Karpas-422 (cell line): ENCODE results near the gene SLFN13. TPM values are rescaled to one million over a fixed set of nuclear protein-coding genes. Genes with fewer than 3 reads are reported as not detected.
A peak's percentile ranks its signal among the peaks of the same experiment; 100 is the strongest.

Source experiments
- DNase-seq: peaks from one replicate; pipeline ENCODE4 v3.0.0-alpha.2; 2015
- H2AFZ ChIP-seq: fragments of 200-600 bp; sonication (generic); 2 replicates; pipeline ENCODE4 v1.6.1; 2014; ENCODE audit warnings: antibody characterized with exemption, low read length, mixed read lengths
- H3K27ac ChIP-seq: fragments of 200-600 bp; sonication (generic); 2 replicates; pipeline ENCODE4 v1.5.1; 2014; ENCODE audit warnings: mild to moderate bottlenecking, low read length, moderate library complexity
- H3K27me3 ChIP-seq: fragments of 200-600 bp; sonication (generic); 2 replicates; pipeline ENCODE4 v1.6.1; 2014; ENCODE audit warnings: low read length, mixed read lengths
- H3K36me3 ChIP-seq: fragments of 200-600 bp; sonication (generic); 2 replicates; pipeline ENCODE4 v1.6.1; 2014; ENCODE audit warnings: low read length, mixed read lengths; ENCODE audit not compliant: insufficient read depth
- H3K4me1 ChIP-seq: fragments of 200-600 bp; sonication (generic); 2 replicates; pipeline ENCODE4 v1.6.1; 2014; ENCODE audit warnings: mild to moderate bottlenecking, low read length, mixed read lengths
- H3K4me2 ChIP-seq: fragments of 200-600 bp; sonication (generic); 2 replicates; pipeline ENCODE4 v1.6.1; 2014; ENCODE audit warnings: low read length, low read depth, mild to moderate bottlenecking; ENCODE audit not compliant: poor library complexity, severe bottlenecking
- H3K4me3 ChIP-seq: fragments of 200-600 bp; sonication (generic); 2 replicates; pipeline ENCODE4 v1.5.1; 2014; ENCODE audit warnings: mild to moderate bottlenecking, antibody characterized with exemption, low read length, mixed read lengths
- H3K79me2 ChIP-seq: fragments of 200-600 bp; sonication (generic); 2 replicates; pipeline ENCODE4 v1.6.1; 2014; ENCODE audit warnings: mild to moderate bottlenecking, low read length, mixed read lengths
- H3K9ac ChIP-seq: fragments of 200-600 bp; sonication (generic); 2 replicates; pipeline ENCODE4 v1.6.0; 2014; ENCODE audit warnings: low read length
- H3K9me2 ChIP-seq: fragments of 200-600 bp; sonication (generic), shearing (Covaris generic); replicated peaks from 2 replicates; pipeline ENCODE4 v1.6.0; 2014; ENCODE audit warnings: mild to moderate bottlenecking, low read length, moderate library complexity; ENCODE audit not compliant: insufficient read depth
- H3K9me3 ChIP-seq: fragments of 300-700, 200-600 bp; sonication (generic); 2 replicates; pipeline ENCODE4 v1.6.1; 2014; ENCODE audit warnings: low read length, mixed read lengths
- H4K20me1 ChIP-seq: fragments of 200-600 bp; sonication (generic); 2 replicates; pipeline ENCODE4 v1.6.1; 2014; ENCODE audit warnings: mild to moderate bottlenecking, antibody characterized with exemption, low read length, low read depth; ENCODE audit not compliant: insufficient read depth
- total RNA-seq: library from RNA; depleted of rRNA; stranded (reverse); fragments of >200 nt; shearing (Covaris generic); gene quantifications from 2 replicates; pipeline ENCODE4 v1.2.3, GENCODE V29; 2014; ENCODE audit warnings: low replicate concordance; rRNA removed

SLFN13 gene, protein sequence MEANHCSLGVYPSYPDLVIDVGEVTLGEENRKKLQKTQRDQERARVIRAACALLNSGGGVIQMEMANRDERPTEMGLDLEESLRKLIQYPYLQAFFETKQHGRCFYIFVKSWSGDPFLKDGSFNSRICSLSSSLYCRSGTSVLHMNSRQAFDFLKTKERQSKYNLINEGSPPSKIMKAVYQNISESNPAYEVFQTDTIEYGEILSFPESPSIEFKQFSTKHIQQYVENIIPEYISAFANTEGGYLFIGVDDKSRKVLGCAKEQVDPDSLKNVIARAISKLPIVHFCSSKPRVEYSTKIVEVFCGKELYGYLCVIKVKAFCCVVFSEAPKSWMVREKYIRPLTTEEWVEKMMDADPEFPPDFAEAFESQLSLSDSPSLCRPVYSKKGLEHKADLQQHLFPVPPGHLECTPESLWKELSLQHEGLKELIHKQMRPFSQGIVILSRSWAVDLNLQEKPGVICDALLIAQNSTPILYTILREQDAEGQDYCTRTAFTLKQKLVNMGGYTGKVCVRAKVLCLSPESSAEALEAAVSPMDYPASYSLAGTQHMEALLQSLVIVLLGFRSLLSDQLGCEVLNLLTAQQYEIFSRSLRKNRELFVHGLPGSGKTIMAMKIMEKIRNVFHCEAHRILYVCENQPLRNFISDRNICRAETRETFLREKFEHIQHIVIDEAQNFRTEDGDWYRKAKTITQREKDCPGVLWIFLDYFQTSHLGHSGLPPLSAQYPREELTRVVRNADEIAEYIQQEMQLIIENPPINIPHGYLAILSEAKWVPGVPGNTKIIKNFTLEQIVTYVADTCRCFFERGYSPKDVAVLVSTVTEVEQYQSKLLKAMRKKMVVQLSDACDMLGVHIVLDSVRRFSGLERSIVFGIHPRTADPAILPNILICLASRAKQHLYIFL
- total RNA-seq, result 0.07 and 0.30 TPM in 2 replicates

- Histone ChIP-seq H3K9me2 (no peaks in the 10 kb centered on the region), H3K4me2 (peak within 1 kb of the TSS; percentile 45), H3K36me3 (no peaks in the 10 kb centered on the region), H4K20me1 (no peaks in the 10 kb centered on the region), H3K4me1 (no peaks in the 10 kb centered on the region), H3K9me3 (no peaks in the 10 kb centered on the region), H2AFZ (peak within 1 kb of the TSS; percentile 58; the same call in 1 of the 2 replicates), H3K27me3 (0 out of 2 replicates have a peak, but pooled peaks cover 3% of the 10 kb centered on the region), H3K27ac (no peak within 1 kb of the TSS), H3K79me2 (no peaks in the 10 kb centered on the region), H3K9ac (0 out of 2 replicates have a peak within 1 kb of the TSS, but pooled peaks have one; percentile 35), H3K4me3 (peak within 1 kb of the TSS; percentile 38; the same call in 1 of the 2 replicates)
- no peak for DNase-seq
Observed at GRCh38 chr17:35448214-35448898, at the start of gene SLFN13. Gene SLFN13 (minus strand): TSS chr17:35448766. CDS start chr17:35445680, 3,086 bp downstream.

DNA sequence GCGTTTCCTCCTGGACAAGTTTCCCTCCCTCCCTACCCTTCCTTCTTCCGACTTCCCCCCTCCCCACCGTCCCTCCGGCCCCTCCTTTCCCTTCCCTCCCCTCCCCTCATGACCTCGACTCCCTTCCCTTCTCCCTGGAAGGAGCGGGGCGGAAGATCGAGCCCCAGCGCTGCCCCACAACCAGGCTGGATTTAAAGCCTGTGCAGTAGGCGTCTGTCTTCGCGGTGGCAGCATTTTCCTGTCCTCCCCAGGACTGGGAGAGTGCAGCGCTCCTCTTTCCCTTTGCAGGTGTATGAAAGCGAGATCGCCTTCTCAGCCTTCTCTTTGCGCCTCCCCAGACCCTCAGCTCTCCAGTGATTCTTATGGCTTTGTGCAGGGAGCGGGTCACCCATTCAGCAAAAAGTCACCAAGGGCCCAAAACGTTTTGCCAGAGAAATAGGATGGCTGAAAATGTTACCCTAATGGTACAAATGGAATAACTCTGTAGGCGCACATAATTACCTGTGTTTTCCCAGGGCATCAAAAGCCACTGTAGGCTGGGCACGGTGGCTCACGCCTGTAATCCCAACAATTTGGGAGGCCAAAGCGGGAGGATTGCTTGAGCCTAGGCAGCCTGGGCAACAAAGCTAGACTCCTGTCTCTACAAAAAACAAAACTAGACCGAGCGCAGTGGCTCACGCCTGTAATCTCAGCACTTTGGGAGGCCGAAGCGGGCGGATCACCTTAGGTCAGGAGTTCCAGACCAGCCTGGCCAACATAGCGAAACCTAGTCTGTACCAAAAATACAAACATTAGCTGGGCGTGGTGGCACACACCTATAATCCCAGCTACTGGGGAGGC, 48.1 kb upstream of the SLFN13 start:
- DNase-seq, result no peak
- H2AFZ ChIP-seq, result no peak overlapping the region
- H3K79me2 ChIP-seq, result no peaks in the 10 kb centered on the region
- no peak overlapping the region for H3K4me3 ChIP-seq
- no peak overlapping the region for H3K27ac ChIP-seq
- H3K9me3 ChIP-seq, result no peaks in the 10 kb centered on the region
- no peaks in the 10 kb centered on the region for H3K27me3 ChIP-seq
- no peaks in the 10 kb centered on the region for H4K20me1 ChIP-seq
- H3K4me1 ChIP-seq, result no peaks in the 10 kb centered on the region
- no peaks in the 10 kb centered on the region for H3K9me2 ChIP-seq
- H3K4me2 ChIP-seq, result no peak overlapping the region
- no peak overlapping the region for H3K9ac ChIP-seq
- no peaks in the 10 kb centered on the region for H3K36me3 ChIP-seq

DNA sequence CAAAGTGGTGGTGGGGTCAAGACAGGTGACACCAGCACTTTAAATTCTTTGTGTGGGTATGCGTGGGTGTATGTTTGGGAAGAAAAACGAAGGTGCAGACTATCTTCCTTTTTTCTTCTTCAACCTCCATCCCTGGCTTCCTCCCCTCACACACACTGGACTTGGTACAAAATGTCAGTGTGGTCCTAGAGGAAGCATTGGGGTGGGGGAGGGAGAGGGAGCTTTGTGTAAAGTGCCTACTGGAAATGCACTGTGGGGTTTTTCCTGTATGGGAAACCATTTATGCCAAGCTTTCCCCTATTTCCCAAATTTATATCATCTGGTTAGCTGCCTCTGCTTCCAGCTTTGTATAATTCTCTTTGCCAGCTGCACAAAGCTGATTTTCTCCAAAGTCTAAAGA, 44.5 kb upstream of the SLFN13 start:
- DNase-seq, result no peak
- no peaks in the 10 kb centered on the region for H3K9me3 ChIP-seq
- no peaks in the 10 kb centered on the region for H3K9me2 ChIP-seq
- no peak overlapping the region for H3K9ac ChIP-seq
- no peak overlapping the region for H3K4me3 ChIP-seq
- no peaks in the 10 kb centered on the region for H4K20me1 ChIP-seq
- H3K4me2 ChIP-seq, result no peak overlapping the region
- H3K79me2 ChIP-seq, result no peaks in the 10 kb centered on the region
- H3K4me1 ChIP-seq, result no peaks in the 10 kb centered on the region
- no peaks in the 10 kb centered on the region for H3K36me3 ChIP-seq
- H3K27me3 ChIP-seq, result no peaks in the 10 kb centered on the region
- H3K27ac ChIP-seq, result no peak overlapping the region
- H2AFZ ChIP-seq, result no peak overlapping the region

- no peak for DNase-seq
- Histone ChIP-seq H3K27me3 (no peaks in the 10 kb centered on the region), H4K20me1 (no peaks in the 10 kb centered on the region), H3K4me3 (no peak overlapping the region), H3K9me3 (no peaks in the 10 kb centered on the region), H3K36me3 (no peaks in the 10 kb centered on the region), H3K9me2 (no peaks in the 10 kb centered on the region), H3K4me1 (no peaks in the 10 kb centered on the region), H3K9ac (no peak overlapping the region), H2AFZ (no peak overlapping the region), H3K79me2 (no peaks in the 10 kb centered on the region), H3K4me2 (no peak overlapping the region), H3K27ac (no peak overlapping the region)
Observed at GRCh38 chr17:35491417-35491816, 42.9 kb upstream of the SLFN13 start.

DNA sequence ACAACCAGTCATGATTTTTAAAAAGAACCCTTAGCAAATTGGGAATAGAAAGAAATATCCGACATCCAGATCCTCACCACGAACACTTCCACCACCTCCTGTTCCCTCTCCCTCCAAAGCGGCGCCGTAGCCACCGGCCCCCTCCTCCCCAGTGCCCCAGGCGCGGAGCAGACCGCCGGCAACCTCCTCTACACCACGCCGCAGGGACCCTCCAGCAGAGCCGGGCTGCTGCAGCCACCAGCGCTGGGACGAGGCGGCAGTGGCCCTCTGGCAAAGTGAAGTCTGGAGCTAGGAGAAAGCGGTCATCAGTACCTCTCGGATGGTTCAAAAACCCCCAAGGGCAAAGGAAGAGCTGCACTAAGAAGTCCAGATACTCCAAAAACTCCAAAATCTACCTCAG, 41.4 kb upstream of the SLFN13 start:
- H3K9me3 ChIP-seq, result no peaks in the 10 kb centered on the region
- H3K4me3 ChIP-seq, result no peak overlapping the region
- H3K9me2 ChIP-seq, result no peaks in the 10 kb centered on the region
- no peaks in the 10 kb centered on the region for H3K79me2 ChIP-seq
- H3K9ac ChIP-seq, result no peak overlapping the region
- H4K20me1 ChIP-seq, result no peaks in the 10 kb centered on the region
- no peaks in the 10 kb centered on the region for H3K27me3 ChIP-seq
- H2AFZ ChIP-seq, result no peak overlapping the region
- no peaks in the 10 kb centered on the region for H3K4me1 ChIP-seq
- no peaks in the 10 kb centered on the region for H3K36me3 ChIP-seq
- no peak overlapping the region for H3K4me2 ChIP-seq
- no peak overlapping the region for H3K27ac ChIP-seq
- no peak for DNase-seq

DNA sequence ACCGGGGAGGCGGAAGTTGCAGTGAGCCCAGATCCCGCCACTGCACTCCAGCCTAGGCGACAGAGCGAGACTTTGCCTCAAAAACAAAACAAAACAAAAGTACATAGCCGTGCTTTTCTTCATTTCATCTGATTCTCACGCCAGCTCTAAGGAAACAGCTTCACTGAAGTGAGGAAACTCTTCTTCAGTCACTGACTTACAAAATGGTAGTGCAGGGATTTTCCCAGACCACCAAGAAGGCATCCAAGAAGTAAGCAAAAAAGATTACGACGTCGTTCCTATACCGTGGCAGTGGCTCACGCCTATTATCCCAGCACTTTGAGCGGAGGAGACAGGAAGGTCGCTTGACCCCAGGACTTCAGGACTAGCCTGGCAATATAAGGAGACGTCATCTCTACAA, 40.4 kb upstream of the SLFN13 start:
- H3K9ac ChIP-seq, result no peak overlapping the region
- H3K4me2 ChIP-seq, result no peak overlapping the region
- no peak overlapping the region for H3K4me3 ChIP-seq
- no peaks in the 10 kb centered on the region for H3K9me2 ChIP-seq
- no peaks in the 10 kb centered on the region for H4K20me1 ChIP-seq
- no peak overlapping the region for H3K27ac ChIP-seq
- H2AFZ ChIP-seq, result no peak overlapping the region
- H3K9me3 ChIP-seq, result no peaks in the 10 kb centered on the region
- no peaks in the 10 kb centered on the region for H3K4me1 ChIP-seq
- H3K36me3 ChIP-seq, result no peaks in the 10 kb centered on the region
- no peaks in the 10 kb centered on the region for H3K27me3 ChIP-seq
- no peak for DNase-seq
- H3K79me2 ChIP-seq, result no peaks in the 10 kb centered on the region

DNA sequence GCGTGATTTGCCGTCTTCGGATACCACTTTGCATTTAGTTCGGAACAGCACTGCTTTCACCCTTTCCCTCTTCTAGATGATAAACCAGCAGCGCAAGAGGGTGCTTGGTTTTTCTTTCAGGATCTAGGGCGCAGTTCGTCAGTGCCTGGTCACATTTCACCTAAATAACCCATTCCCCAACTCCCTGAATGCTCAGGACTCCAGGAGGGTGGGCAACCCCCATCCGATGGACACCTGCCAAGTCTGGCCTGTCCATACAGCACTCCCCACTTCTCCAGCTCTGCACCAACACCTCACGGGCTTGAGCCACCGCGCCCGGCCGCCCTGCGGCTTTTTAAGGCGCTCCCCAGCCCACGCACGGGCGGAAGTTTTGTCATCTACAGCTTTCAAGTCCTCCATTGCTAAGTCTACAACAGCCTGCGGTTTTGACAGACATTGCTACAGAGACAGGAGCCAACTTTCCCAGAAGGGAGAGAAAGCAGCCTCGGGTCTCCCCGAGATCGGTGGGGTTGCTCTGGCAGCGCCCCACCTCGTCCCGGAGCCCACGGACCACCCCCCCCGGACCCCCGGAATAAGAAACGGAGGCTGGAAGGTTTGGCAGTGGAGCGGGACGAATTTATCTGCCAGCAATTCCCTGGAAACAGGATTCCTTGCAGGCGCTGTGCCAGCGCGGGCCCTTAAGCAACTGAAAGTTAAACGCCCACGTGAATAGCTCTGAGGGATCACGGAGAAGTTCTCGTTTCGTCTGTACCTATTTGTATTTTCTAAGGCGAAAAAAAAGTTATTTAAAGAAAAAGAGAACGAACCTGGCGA, 38.6 kb upstream of the SLFN13 start:
- H3K9ac ChIP-seq, result no peak overlapping the region
- no peaks in the 10 kb centered on the region for H3K79me2 ChIP-seq
- no peaks in the 10 kb centered on the region for H3K4me1 ChIP-seq
- H3K9me2 ChIP-seq, result no peaks in the 10 kb centered on the region
- no peaks in the 10 kb centered on the region for H3K9me3 ChIP-seq
- no peak overlapping the region for H3K4me3 ChIP-seq
- no peak overlapping the region for H3K27ac ChIP-seq
- no peak overlapping the region for H2AFZ ChIP-seq
- H4K20me1 ChIP-seq, result no peaks in the 10 kb centered on the region
- no peaks in the 10 kb centered on the region for H3K27me3 ChIP-seq
- DNase-seq, result no peak
- no peak overlapping the region for H3K4me2 ChIP-seq
- no peaks in the 10 kb centered on the region for H3K36me3 ChIP-seq
